Upper lobe of left lung (tissue), 6 donors: ENCODE results near the gene KNDC1. TPM values are rescaled to one million over a fixed set of nuclear protein-coding genes. Genes with fewer than 3 reads are reported as not detected.

Experiments used
- ATAC-seq, 2 donors: fragments of 200-7000 bp; cut with Tn5 transposase; one replicate each; pipeline ENCODE4 v1.9.1; 2022; ENCODE audit warnings: mild to moderate bottlenecking in 2 of 2, moderate library complexity in 2 of 2; ENCODE audit not compliant: low FRiP score in 2 of 2
- DNase-seq, 2 donors: peaks; one replicate each; pipeline ENCODE4 v3.0.0-alpha.2; 2019 to 2020
- H3K27ac ChIP-seq, 4 donors: fragments of 200-600 bp; sonication (generic); one replicate each; pipeline ENCODE4 v1.5.1; 2016 to 2019
- H3K27me3 ChIP-seq, 4 donors: fragments of 200-600 bp; sonication (generic); one replicate each; pipeline ENCODE4 v1.5.1; 2017 to 2019
- H3K36me3 ChIP-seq, 4 donors: fragments of 200-600 bp; sonication (generic); one replicate each; pipeline ENCODE4 v1.5.1; 2016 to 2019
- H3K4me1 ChIP-seq, 4 donors: fragments of 200-600 bp; sonication (generic); one replicate each; pipeline ENCODE4 v1.5.1; 2018 to 2019
- H3K4me3 ChIP-seq, 4 donors: fragments of 200-600 bp; sonication (generic); one replicate each; pipeline ENCODE4 v1.5.1; 2017 to 2019; ENCODE audit warnings: mild to moderate bottlenecking in 2 of 4, moderate library complexity in 1 of 4
- H3K9me3 ChIP-seq, 4 donors: fragments of 200-600 bp; sonication (generic); one replicate each; pipeline ENCODE4 v1.5.1; 2018 to 2019
- CTCF ChIP-seq, 6 experiments: fragments of 450-650 bp in 4 of 6; fragments of 200-600 bp in 2 of 6; sonication (generic) in 2 of 6; IDR thresholded peaks; one replicate each; pipeline ENCODE4 v1.5.1; 2016 to 2019; ENCODE audit warnings: antibody characterized with exemption in 6 of 6
- EP300 ChIP-seq, 4 donors: sonication (generic); formaldehyde crosslinking; IDR thresholded peaks; one replicate each; pipeline ENCODE4 v1.5.1; 2017; ENCODE audit warnings: antibody characterized with exemption in 4 of 4, control low read depth in 2 of 4
- POLR2A ChIP-seq, 4 donors: fragments of 450-650 bp; IDR thresholded peaks; one replicate each; pipeline ENCODE4 v1.5.1; 2016 to 2017; ENCODE audit warnings: antibody characterized with exemption in 4 of 4, mild to moderate bottlenecking in 2 of 4
- POLR2AphosphoS5 ChIP-seq, 2 donors: sonication (generic); formaldehyde crosslinking; IDR thresholded peaks; one replicate each; pipeline ENCODE4 v1.5.1; 2017; ENCODE audit warnings: antibody characterized with exemption in 2 of 2
- WGBS, 2 donors: methylation state at CpG; one replicate each; pipeline ENCODE4 v1.1.5; 2017 to 2018; 5-methylcytosine and 5-hydroxymethylcytosine counted together
- total RNA-seq, 6 donors: library from RNA; depleted of rRNA in 4 of 6; stranded (reverse); fragments of >200 nt in 4 of 6; gene quantifications; one replicate each; pipeline versions ENCODE4 v1.1.0 to v1.2.1, GENCODE V29; 2016 to 2021
- donor health status: DM: no; HTN: no; CAD: no; lungs with moderate emphysema.
- donor health status: DM: no; HTN: yes; CAD: no; lungs with severe emphysema.

Gene KNDC1
- total RNA-seq, 6 donors from 2014 or later, result 7.1 to 30.3 (median 15.5) TPM

- Histone ChIP-seq H3K36me3 (no peaks in the 10 kb centered on the region), H3K4me1 (peaks cover 1 to 3% (median 2%) of the 10 kb centered on the region in 4 donors), H3K4me3 (no peak overlapping the region), H3K27ac (no peak overlapping the region), H3K9me3 (no peaks in the 10 kb centered on the region), H3K27me3 (peaks cover 0 to 6% (median 0%) of the 10 kb centered on the region in 4 donors)
- no peak for ATAC-seq
- TF ChIP-seq POLR2AphosphoS5 (IDR thresholded peaks at IDR 0.05) (no peak), CTCF (IDR thresholded peaks at IDR 0.05) (no peak), EP300 (IDR thresholded peaks at IDR 0.05) (no peak), POLR2A (IDR thresholded peaks at IDR 0.05) (no peak)
- DNase-seq, result no peak
- 67 to 79% methylated on average over 6 to 10 of the region's 12 CpGs for WGBS, 2 donors
Observed at GRCh38 chr10:133252223-133252552, 92.2 kb downstream of the KNDC1 start.

GRCh38 chr10:133253361-133253955 is 93.4 kb downstream of the KNDC1 start:
- no peaks in the 10 kb centered on the region for H3K36me3 ChIP-seq
- no peak overlapping the region for H3K27ac ChIP-seq
- H3K27me3 ChIP-seq, result no peaks in the 10 kb centered on the region
- peak in 1 of 2 donors; percentile 56 for DNase-seq
- H3K4me3 ChIP-seq, result no peak overlapping the region
- no peaks in the 10 kb centered on the region for H3K9me3 ChIP-seq
- no peak for ATAC-seq
- peaks cover 14 to 15% (median 15%) of the 10 kb centered on the region in 4 donors for H3K4me1 ChIP-seq
- WGBS, 2 donors, result 69 to 83% methylated on average over 22 of the region's 22 CpGs
- TF ChIP-seq POLR2AphosphoS5 (IDR thresholded peaks at IDR 0.05) (no peak), EP300 (IDR thresholded peaks at IDR 0.05) (no peak), CTCF (IDR thresholded peaks at IDR 0.05) (no peak)

- Histone ChIP-seq H3K36me3 (no peaks in the 10 kb centered on the region), H3K27ac (no peak overlapping the region), H3K27me3 (no peaks in the 10 kb centered on the region), H3K9me3 (no peaks in the 10 kb centered on the region), H3K4me1 (peaks cover 24 to 26% (median 26%) of the 10 kb centered on the region in 4 donors), H3K4me3 (no peak overlapping the region)
- ATAC-seq (no peak), DNase-seq (peak in 1 of 2 donors; percentile 66)
- TF ChIP-seq POLR2AphosphoS5 (IDR thresholded peaks at IDR 0.05) (no peak), POLR2A (IDR thresholded peaks at IDR 0.05) (no peak), CTCF (IDR thresholded peaks at IDR 0.05) (no peak), EP300 (IDR thresholded peaks at IDR 0.05) (no peak)
- WGBS, 2 donors, result 70 to 75% methylated on average over 12 to 13 of the region's 13 CpGs
Observed at GRCh38 chr10:133254421-133255120, 94.6 kb downstream of the KNDC1 start.

GRCh38 chr10:133255323-133255722 is 95.3 kb downstream of the KNDC1 start:
- TF ChIP-seq POLR2A (IDR thresholded peaks at IDR 0.05) (no peak), POLR2AphosphoS5 (IDR thresholded peaks at IDR 0.05) (no peak), EP300 (IDR thresholded peaks at IDR 0.05) (no peak), CTCF (IDR thresholded peaks at IDR 0.05) (no peak)
- DNase-seq (peak in 1 of 2 donors; percentile 81), ATAC-seq (no peak)
- Histone ChIP-seq H3K36me3 (no peaks in the 10 kb centered on the region), H3K4me3 (no peak overlapping the region), H3K27ac (no peak overlapping the region), H3K9me3 (no peaks in the 10 kb centered on the region), H3K27me3 (no peaks in the 10 kb centered on the region), H3K4me1 (peaks cover 32 to 34% (median 34%) of the 10 kb centered on the region in 4 donors)
- 97% methylated on average over 15 of the region's 15 CpGs; no CpG with 5 or more reads in 1 of the 2 donors for WGBS, 2 donors
